ENCODE measurements around the gene GRK2. TPM values are rescaled to one million over a fixed set of nuclear protein-coding genes. Genes with fewer than 3 reads are reported as not detected.

GRK2 gene
- total RNA-seq, 2 experiments from 2014 or later = 325 to 341 TPM

GRCh38 chr11:67277231-67277961, 11.1 kb downstream of the GRK2 start:
- Mint-ChIP-seq H3K4me3 (peak overlapping the region; percentile 82), H3K9me3 (no peaks in the 10 kb centered on the region), H3K27ac (peak overlapping the region; percentile 97), H3K27me3 (no peaks in the 10 kb centered on the region), H3K36me3 (peaks cover 29% of the 10 kb centered on the region), H3K4me1 (peaks cover 45% of the 10 kb centered on the region)
- POLR2A ChIA-PET = interaction anchor here (0.6 to 7.5 kb wide), 12 partner anchors 9 to 131 kb away, joined by 3 to 179 read pairs (median 6); partner anchors contain the start of genes ANKRD13D, GRK2, POLD4 and PPP1CA
- ATAC-seq (ENCODE audit: low read depth) (peak; percentile 87), DNase-seq (peak; percentile 90)

GRCh38 chr11:67278135-67278938, 12.1 kb downstream of the GRK2 start:
- ATAC-seq (ENCODE audit: low read depth) (no peak), DNase-seq (no peak)
- Mint-ChIP-seq H3K4me1 (peaks cover 40% of the 10 kb centered on the region), H3K27me3 (no peaks in the 10 kb centered on the region), H3K36me3 (peaks cover 31% of the 10 kb centered on the region), H3K27ac (peak overlapping the region; percentile 97), H3K9me3 (no peaks in the 10 kb centered on the region), H3K4me3 (peak overlapping the region; percentile 82)
- POLR2A ChIA-PET = interaction anchor here (1.3 to 7.5 kb wide), 9 partner anchors 8 to 130 kb away, joined by 5 to 179 read pairs (median 9); partner anchors contain the start of genes ANKRD13D, GRK2, POLD4 and SSH3

DNA sequence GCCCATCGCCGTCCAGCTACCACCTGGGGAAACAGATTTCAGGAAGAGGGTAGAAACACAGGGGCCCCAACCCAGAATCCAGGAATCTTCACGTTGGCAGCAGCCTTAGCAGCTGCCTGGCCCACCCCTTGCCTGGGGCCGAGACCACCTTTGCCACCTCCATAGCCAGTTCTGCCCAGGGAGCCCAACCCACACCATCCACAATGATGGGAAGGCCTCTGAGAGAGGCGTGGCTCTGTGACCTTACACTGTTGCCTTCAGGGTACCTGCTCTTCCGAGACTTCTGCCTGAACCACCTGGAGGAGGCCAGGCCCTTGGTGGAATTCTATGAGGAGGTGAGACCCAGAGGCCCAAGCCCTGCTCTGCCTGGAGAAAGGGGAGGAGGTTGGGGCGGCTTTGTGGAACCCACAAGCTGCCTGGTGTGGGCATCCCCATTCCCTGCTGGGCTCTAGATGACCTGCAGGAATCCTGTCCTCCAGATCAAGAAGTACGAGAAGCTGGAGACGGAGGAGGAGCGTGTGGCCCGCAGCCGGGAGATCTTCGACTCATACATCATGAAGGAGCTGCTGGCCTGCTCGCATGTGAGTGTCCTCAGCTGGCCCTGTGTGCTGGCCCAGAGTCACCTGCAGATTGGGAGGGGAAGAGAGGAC, 12.8 kb downstream of the GRK2 start:
- H3K4me3 Mint-ChIP-seq = peak overlapping the region; percentile 35
- POLR2A ChIA-PET = interaction anchor here (1.6 to 7.5 kb wide), 3 partner anchors 9 to 24 kb away, joined by 5 to 179 read pairs (median 9); partner anchors contain the start of genes ANKRD13D and SSH3
- peaks cover 38% of the 10 kb centered on the region for H3K4me1 Mint-ChIP-seq
- no peaks in the 10 kb centered on the region for H3K9me3 Mint-ChIP-seq
- peaks cover 35% of the 10 kb centered on the region for H3K36me3 Mint-ChIP-seq
- ATAC-seq (ENCODE audit: low read depth) (no peak), DNase-seq (no peak)
- no peaks in the 10 kb centered on the region for H3K27me3 Mint-ChIP-seq
- peak overlapping the region; percentile 97 for H3K27ac Mint-ChIP-seq

- POLR2A ChIA-PET = interaction anchor here (1.6 to 7.5 kb wide), 3 partner anchors 9 to 23 kb away, joined by 5 to 179 read pairs (median 9); partner anchors contain the start of genes ANKRD13D and SSH3
- H3K4me1 Mint-ChIP-seq = peaks cover 34% of the 10 kb centered on the region
- ATAC-seq (ENCODE audit: low read depth) (no peak), DNase-seq (no peak)
- H3K9me3 Mint-ChIP-seq = no peaks in the 10 kb centered on the region
- peaks cover 34% of the 10 kb centered on the region for H3K36me3 Mint-ChIP-seq
- H3K4me3 Mint-ChIP-seq = no peak overlapping the region
- H3K27me3 Mint-ChIP-seq = no peaks in the 10 kb centered on the region
- H3K27ac Mint-ChIP-seq = peak overlapping the region; percentile 97
Observed at GRCh38 chr11:67279589-67280340, 13.5 kb downstream of the GRK2 start.

GRCh38 chr11:67280341-67280787, 14.1 kb downstream of the GRK2 start:
- H3K36me3 Mint-ChIP-seq = peaks cover 34% of the 10 kb centered on the region

DNA sequence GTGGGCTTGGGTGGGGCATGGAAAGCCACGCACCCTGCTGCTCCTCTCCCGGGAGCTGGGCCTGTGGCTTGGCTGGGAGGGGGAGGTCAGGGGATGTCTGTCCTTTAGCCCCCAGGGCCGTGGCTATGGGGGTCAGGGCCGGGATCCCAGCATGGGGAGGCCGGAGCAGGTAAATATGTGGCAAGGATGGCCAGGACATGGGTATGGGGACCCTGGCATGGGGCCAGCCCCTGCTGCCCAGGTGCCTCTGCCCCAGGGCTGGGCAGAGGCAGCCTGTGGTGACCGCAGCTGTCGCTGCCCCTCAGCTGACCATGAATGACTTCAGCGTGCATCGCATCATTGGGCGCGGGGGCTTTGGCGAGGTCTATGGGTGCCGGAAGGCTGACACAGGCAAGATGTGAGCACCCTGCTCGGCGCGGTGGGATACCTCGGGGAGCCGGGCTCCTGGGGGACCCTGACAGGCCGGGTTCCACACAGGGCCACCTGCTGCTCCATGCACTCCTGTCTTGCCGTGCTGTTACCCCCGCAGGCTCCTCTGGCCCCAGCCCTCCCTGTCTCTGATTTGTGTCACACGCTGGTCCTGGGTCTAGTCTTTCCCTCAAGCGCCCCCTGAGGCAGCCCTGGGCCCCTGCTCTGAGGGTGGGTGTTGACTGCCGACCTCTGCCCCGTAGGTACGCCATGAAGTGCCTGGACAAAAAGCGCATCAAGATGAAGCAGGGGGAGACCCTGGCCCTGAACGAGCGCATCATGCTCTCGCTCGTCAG, 14.7 kb downstream of the GRK2 start:
- Mint-ChIP-seq H3K27ac (no peak overlapping the region), H3K36me3 (peaks cover 30% of the 10 kb centered on the region), H3K4me3 (no peak overlapping the region), H3K27me3 (no peaks in the 10 kb centered on the region), H3K9me3 (no peaks in the 10 kb centered on the region), H3K4me1 (peaks cover 30% of the 10 kb centered on the region)
- ATAC-seq (ENCODE audit: low read depth) = no peak
- DNase-seq = peak; percentile 24
- POLR2A ChIA-PET = interaction anchor here (1.6 to 7.5 kb wide), 3 partner anchors 7 to 22 kb away, joined by 5 to 179 read pairs (median 9); partner anchors contain the start of genes ANKRD13D and SSH3

More at GRCh38 chr11:67280341-67280787, 14.1 kb downstream of the GRK2 start:
- Mint-ChIP-seq H3K4me1 (peaks cover 36% of the 10 kb centered on the region), H3K9me3 (no peaks in the 10 kb centered on the region), H3K27me3 (no peaks in the 10 kb centered on the region), H3K4me3 (no peak overlapping the region), H3K27ac (peak overlapping the region; percentile 65)
- ATAC-seq (ENCODE audit: low read depth) = no peak
- POLR2A ChIA-PET = interaction anchor here (1.6 to 7.5 kb wide), 3 partner anchors 8 to 22 kb away, joined by 5 to 179 read pairs (median 9); partner anchors contain the start of genes ANKRD13D and SSH3
- no peak for DNase-seq

GRCh38 chr11:67281552-67282150, 15.4 kb downstream of the GRK2 start:
- DNase-seq (peak; percentile 22), ATAC-seq (ENCODE audit: low read depth) (no peak)
- Mint-ChIP-seq H3K9me3 (no peaks in the 10 kb centered on the region), H3K36me3 (peaks cover 29% of the 10 kb centered on the region), H3K4me3 (no peak overlapping the region), H3K27me3 (no peaks in the 10 kb centered on the region), H3K27ac (peak overlapping the region; percentile 30), H3K4me1 (peaks cover 29% of the 10 kb centered on the region)
- POLR2A ChIA-PET = interaction anchor here (7.5 kb wide), 1 partner anchor 7 kb away, joined by 179 read pairs; the partner anchor contains the start of gene ANKRD13D

DNA sequence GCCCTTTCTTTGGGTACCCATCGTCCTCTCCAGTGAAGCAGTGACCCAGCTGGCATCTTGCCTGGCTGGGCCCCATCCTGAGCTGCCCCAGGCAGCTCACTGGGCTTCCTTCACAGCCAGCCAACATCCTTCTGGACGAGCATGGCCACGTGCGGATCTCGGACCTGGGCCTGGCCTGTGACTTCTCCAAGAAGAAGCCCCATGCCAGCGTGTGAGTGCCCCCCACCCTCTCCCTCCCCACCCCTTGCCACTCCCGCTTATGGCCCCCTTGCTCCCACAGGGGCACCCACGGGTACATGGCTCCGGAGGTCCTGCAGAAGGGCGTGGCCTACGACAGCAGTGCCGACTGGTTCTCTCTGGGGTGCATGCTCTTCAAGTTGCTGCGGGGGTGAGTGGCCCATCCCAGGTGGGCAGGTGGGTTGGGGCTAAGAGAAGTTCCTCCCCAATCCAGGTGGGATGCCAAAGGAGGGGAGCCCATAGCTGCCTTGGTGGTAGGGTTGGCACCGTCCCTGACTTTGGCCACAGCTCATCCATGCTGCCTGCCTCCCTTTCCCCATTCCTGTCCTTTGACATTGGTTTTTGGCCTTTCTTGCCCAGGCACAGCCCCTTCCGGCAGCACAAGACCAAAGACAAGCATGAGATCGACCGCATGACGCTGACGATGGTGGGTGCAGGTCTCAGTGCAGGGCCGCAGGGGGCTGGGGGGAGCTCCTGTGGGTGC, 16.0 kb downstream of the GRK2 start:
- H3K4me3 Mint-ChIP-seq = no peak overlapping the region
- peaks cover 28% of the 10 kb centered on the region for H3K36me3 Mint-ChIP-seq
- POLR2A ChIA-PET = interaction anchor here (1.4 to 1.9 kb wide), 3 partner anchors 11 to 129 kb away, joined by 4 to 15 read pairs (median 6); partner anchors contain the start of gene POLD4
- peak overlapping the region; percentile 64 for H3K27ac Mint-ChIP-seq
- peaks cover 33% of the 10 kb centered on the region for H3K4me1 Mint-ChIP-seq
- no peaks in the 10 kb centered on the region for H3K9me3 Mint-ChIP-seq
- no peak for DNase-seq
- H3K27me3 Mint-ChIP-seq = no peaks in the 10 kb centered on the region
- no peak for ATAC-seq (ENCODE audit: low read depth)

DNA sequence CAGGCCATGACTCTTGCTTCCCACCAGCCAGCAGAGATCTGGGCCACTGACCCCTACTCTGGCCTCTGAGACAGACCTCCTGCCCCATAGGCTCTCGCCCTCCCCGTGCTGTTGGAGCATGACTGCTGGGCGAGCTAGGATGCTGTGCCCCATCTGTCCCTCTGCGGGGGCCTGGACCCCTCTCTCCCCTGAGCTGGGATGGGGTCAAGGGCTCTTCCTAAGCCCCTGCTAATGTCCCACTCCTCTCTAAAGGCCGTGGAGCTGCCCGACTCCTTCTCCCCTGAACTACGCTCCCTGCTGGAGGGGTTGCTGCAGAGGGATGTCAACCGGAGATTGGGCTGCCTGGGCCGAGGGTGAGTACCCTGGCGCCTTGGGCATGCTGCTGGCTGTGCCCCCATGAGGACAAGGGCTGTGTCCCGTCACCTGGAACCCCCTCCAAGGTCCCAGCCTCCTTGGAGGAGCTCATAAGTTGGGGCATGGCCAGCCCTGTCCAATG, 16.7 kb downstream of the GRK2 start:
- Mint-ChIP-seq H3K9me3 (no peaks in the 10 kb centered on the region), H3K4me1 (peaks cover 36% of the 10 kb centered on the region), H3K4me3 (no peak overlapping the region), H3K36me3 (peaks cover 28% of the 10 kb centered on the region), H3K27me3 (no peaks in the 10 kb centered on the region), H3K27ac (peak overlapping the region; percentile 64)
- no peak for DNase-seq
- ATAC-seq (ENCODE audit: low read depth) = no peak
- POLR2A ChIA-PET = interaction anchor here (1.1 to 1.9 kb wide), 5 partner anchors 11 to 128 kb away, joined by 3 to 15 read pairs (median 6); partner anchors contain the start of gene POLD4

DNA sequence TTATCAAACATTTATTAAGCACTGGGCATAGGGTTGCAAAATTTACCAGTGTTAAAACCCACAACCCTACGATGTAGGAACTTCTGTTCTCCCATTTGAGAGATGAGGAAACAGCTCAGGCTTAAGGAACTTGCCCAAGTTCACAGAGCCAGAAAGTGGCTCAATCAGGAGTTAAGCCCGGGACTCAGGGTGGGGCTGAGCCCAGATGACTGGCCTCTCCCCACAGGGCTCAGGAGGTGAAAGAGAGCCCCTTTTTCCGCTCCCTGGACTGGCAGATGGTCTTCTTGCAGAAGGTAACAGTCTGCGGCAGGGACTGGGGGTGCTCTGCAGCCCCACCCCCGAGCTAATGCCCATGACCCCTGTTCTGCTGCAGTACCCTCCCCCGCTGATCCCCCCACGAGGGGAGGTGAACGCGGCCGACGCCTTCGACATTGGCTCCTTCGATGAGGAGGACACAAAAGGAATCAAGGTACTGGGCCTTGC, 17.2 kb downstream of the GRK2 start:
- Mint-ChIP-seq H3K27me3 (no peaks in the 10 kb centered on the region), H3K36me3 (peaks cover 27% of the 10 kb centered on the region), H3K4me3 (no peak overlapping the region), H3K27ac (no peak overlapping the region), H3K4me1 (peaks cover 34% of the 10 kb centered on the region), H3K9me3 (no peaks in the 10 kb centered on the region)
- DNase-seq (no peak), ATAC-seq (ENCODE audit: low read depth) (no peak)
- POLR2A ChIA-PET = interaction anchor here (1.1 to 1.9 kb wide), 5 partner anchors 12 to 128 kb away, joined by 3 to 15 read pairs (median 6); partner anchors contain the start of gene POLD4

All from activated naive CD8-positive, alpha-beta T cell treated with anti-CD3 and anti-CD28 coated beads, Interleukin-2, amount 10 ng/mL, durations not matched to agents 7 days and 5 days (primary cell).